ENCODE results near the gene NCL.
A peak's percentile ranks its signal among the peaks of the same experiment; 100 is the strongest.
"Not testable (repeated sequence)": the region's sequence is repeated elsewhere in the genome, so short reads cannot be mapped to it uniquely, and the experiment has no call there.

The NCL gene

GRCh38 chr2:231462729-231463465 lies 1.4 kb downstream of the NCL start:
- TF ChIP-seq EZH2 (IDR thresholded peaks at IDR 0.05) (no peak), POLR2AphosphoS5 (IDR thresholded peaks at IDR 0.05; ENCODE audit: borderline replicate concordance, low read depth, low read length) (no peak)
- peaks cover 60% of the 10 kb centered on the region for H3K36me3 ChIP-seq (ENCODE audit: insufficient read depth, low read length)
- no peak for DNase-seq (ENCODE audit: low read depth, low spot score)
- peak overlapping the region; percentile 95; the same call in 1 of the 2 replicates for H3K27ac ChIP-seq
- peak overlapping the region; percentile 97 for H3K9ac ChIP-seq (ENCODE audit: insufficient read length)
- H3K4me3 ChIP-seq: peak overlapping the region; percentile 82
- no peaks in the 10 kb centered on the region for H3K9me3 ChIP-seq (ENCODE audit: low read depth, low read length)

GRCh38 chr2:231461516-231461971 lies 2.7 kb downstream of the NCL start:
- no peak for DNase-seq (ENCODE audit: low read depth, low spot score)
- 0 out of 2 replicates have a peak, but pooled peaks have one; percentile 12 for TF ChIP-seq POLR2AphosphoS5 (IDR thresholded peaks at IDR 0.05; ENCODE audit: borderline replicate concordance, low read depth, low read length)
- TF ChIP-seq FOXP2 (optimal IDR thresholded peaks at IDR 0.05; ENCODE audit: control extremely low read depth, extremely low read length, insufficient read depth): no peak
- no peaks in the 10 kb centered on the region for H3K9me3 ChIP-seq (ENCODE audit: low read depth, low read length)
- H3K36me3 ChIP-seq (ENCODE audit: insufficient read depth, low read length): peaks cover 73% of the 10 kb centered on the region
- H3K4me3 ChIP-seq: peak overlapping the region; percentile 82
- no peak overlapping the region for H3K27ac ChIP-seq
- no peak overlapping the region for H3K9ac ChIP-seq (ENCODE audit: insufficient read length)

GRCh38 chr2:231460841-231461240 lies 3.4 kb downstream of the NCL start:
- not testable (repeated sequence) for H3K27ac ChIP-seq

GRCh38 chr2:231460073-231460835 lies 4.0 kb downstream of the NCL start:
- no peaks in the 10 kb centered on the region for H3K9me3 ChIP-seq (ENCODE audit: low read depth, low read length)
- H3K27ac ChIP-seq: no peak overlapping the region
- H3K36me3 ChIP-seq (ENCODE audit: insufficient read depth, low read length): peaks cover 86% of the 10 kb centered on the region
- H3K9ac ChIP-seq (ENCODE audit: insufficient read length): no peak overlapping the region
- TF ChIP-seq EZH2 (IDR thresholded peaks at IDR 0.05) (no peak), FOXP2 (optimal IDR thresholded peaks at IDR 0.05; ENCODE audit: control extremely low read depth, extremely low read length, insufficient read depth) (no peak), POLR2AphosphoS5 (IDR thresholded peaks at IDR 0.05; ENCODE audit: borderline replicate concordance, low read depth, low read length) (no peak)
- DNase-seq (ENCODE audit: low read depth, low spot score): no peak
- no peak overlapping the region for H3K4me3 ChIP-seq

More at GRCh38 chr2:231460841-231461240, 3.4 kb downstream of the NCL start:
- H3K9me3 ChIP-seq (ENCODE audit: low read depth, low read length); H3K4me3 ChIP-seq; DNase-seq (ENCODE audit: low read depth, low spot score); H3K9ac ChIP-seq (ENCODE audit: insufficient read length): not testable (repeated sequence)
- H3K36me3 ChIP-seq (ENCODE audit: insufficient read depth, low read length): peaks cover 80% of the 10 kb centered on the region

- peaks cover 100% of the 10 kb centered on the region for H3K36me3 ChIP-seq (ENCODE audit: insufficient read depth, low read length)
- no peak overlapping the region for H3K9ac ChIP-seq (ENCODE audit: insufficient read length)
- no peaks in the 10 kb centered on the region for H3K9me3 ChIP-seq (ENCODE audit: low read depth, low read length)
- TF ChIP-seq FOXP2 (optimal IDR thresholded peaks at IDR 0.05; ENCODE audit: control extremely low read depth, extremely low read length, insufficient read depth): no peak
- TF ChIP-seq EZH2 (IDR thresholded peaks at IDR 0.05): no peak
- peak; percentile 28; the same call in 1 of the 2 replicates for TF ChIP-seq POLR2AphosphoS5 (IDR thresholded peaks at IDR 0.05; ENCODE audit: borderline replicate concordance, low read depth, low read length)
- no peak overlapping the region for H3K4me3 ChIP-seq
- no peak for DNase-seq (ENCODE audit: low read depth, low spot score)
- H3K27ac ChIP-seq: peak overlapping the region; percentile 27
These were observed 5.9 kb downstream of the NCL start for GRCh38 chr2:231458368-231458767.

GRCh38 chr2:231457101-231457500 lies 7.2 kb downstream of the NCL start:
- H3K27ac ChIP-seq: peak overlapping the region; percentile 47; the same call in 1 of the 2 replicates
- no peak overlapping the region for H3K4me3 ChIP-seq
- TF ChIP-seq POLR2AphosphoS5 (IDR thresholded peaks at IDR 0.05; ENCODE audit: borderline replicate concordance, low read depth, low read length) (no peak; the same call in 1 of the 2 replicates), EZH2 (IDR thresholded peaks at IDR 0.05) (no peak), FOXP2 (optimal IDR thresholded peaks at IDR 0.05; ENCODE audit: control extremely low read depth, extremely low read length, insufficient read depth) (no peak)
- no peak for DNase-seq (ENCODE audit: low read depth, low spot score)
- peaks cover 97% of the 10 kb centered on the region for H3K36me3 ChIP-seq (ENCODE audit: insufficient read depth, low read length)
- no peaks in the 10 kb centered on the region for H3K9me3 ChIP-seq (ENCODE audit: low read depth, low read length)
- H3K9ac ChIP-seq (ENCODE audit: insufficient read length): no peak overlapping the region

GRCh38 chr2:231456295-231457004 lies 7.8 kb downstream of the NCL start:
- no peak overlapping the region for H3K9ac ChIP-seq (ENCODE audit: insufficient read length)
- H3K4me3 ChIP-seq: no peak overlapping the region
- TF ChIP-seq EZH2 (IDR thresholded peaks at IDR 0.05) (no peak), POLR2AphosphoS5 (IDR thresholded peaks at IDR 0.05; ENCODE audit: borderline replicate concordance, low read depth, low read length) (no peak), FOXP2 (optimal IDR thresholded peaks at IDR 0.05; ENCODE audit: control extremely low read depth, extremely low read length, insufficient read depth) (no peak)
- no peak overlapping the region; the same call in 1 of the 2 replicates for H3K27ac ChIP-seq
- DNase-seq (ENCODE audit: low read depth, low spot score): no peak
- no peaks in the 10 kb centered on the region for H3K9me3 ChIP-seq (ENCODE audit: low read depth, low read length)
- H3K36me3 ChIP-seq (ENCODE audit: insufficient read depth, low read length): peaks cover 97% of the 10 kb centered on the region

- no peak for TF ChIP-seq POLR2AphosphoS5 (IDR thresholded peaks at IDR 0.05; ENCODE audit: borderline replicate concordance, low read depth, low read length)
- TF ChIP-seq EZH2 (IDR thresholded peaks at IDR 0.05): no peak
- no peak for TF ChIP-seq FOXP2 (optimal IDR thresholded peaks at IDR 0.05; ENCODE audit: control extremely low read depth, extremely low read length, insufficient read depth)
- no peak overlapping the region for H3K4me3 ChIP-seq
- DNase-seq (ENCODE audit: low read depth, low spot score): no peak
- H3K9ac ChIP-seq (ENCODE audit: insufficient read length): no peak overlapping the region
- H3K36me3 ChIP-seq (ENCODE audit: insufficient read depth, low read length): peaks cover 92% of the 10 kb centered on the region
- H3K9me3 ChIP-seq (ENCODE audit: low read depth, low read length): no peaks in the 10 kb centered on the region
- peak overlapping the region; percentile 5; the same call in 1 of the 2 replicates for H3K27ac ChIP-seq
These were observed 8.4 kb downstream of the NCL start for GRCh38 chr2:231455890-231456289.
